ENCODE data around the gene MAMSTR. TPM values are rescaled to one million over a fixed set of nuclear protein-coding genes. Genes with fewer than 3 reads are reported as not detected.

The MAMSTR gene
- total and polyA plus RNA-seq, 8 donors, result 0.46 to 3.6 (median 1.5) TPM; not detected in 3

DNA sequence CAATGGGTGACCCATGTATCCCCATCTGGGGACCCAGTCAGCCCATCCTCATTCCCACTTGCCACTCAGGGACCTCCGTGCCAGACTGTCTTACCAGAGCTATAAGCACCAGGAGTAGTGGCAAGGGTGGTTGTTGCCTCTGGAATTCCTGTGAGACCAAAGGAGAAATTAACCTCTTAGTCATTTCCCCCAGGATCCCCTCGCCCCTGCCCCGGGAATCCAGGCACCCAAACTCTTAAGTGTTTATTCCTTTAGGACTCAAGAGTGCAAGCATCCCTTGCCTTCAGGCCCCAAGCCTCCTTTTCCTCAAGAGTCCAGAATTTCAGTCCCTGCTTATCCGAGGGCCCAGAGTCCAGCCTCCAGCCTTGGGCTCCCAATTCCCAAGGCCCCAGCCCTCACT, 55.9 kb downstream of the MAMSTR start:
- no peak for TF ChIP-seq CTCF (IDR thresholded peaks at IDR 0.05)
- TF ChIP-seq POLR2AphosphoS5 (IDR thresholded peaks at IDR 0.05), result no peak
- no peak for TF ChIP-seq POLR2A (IDR thresholded peaks at IDR 0.05)
- TF ChIP-seq EP300 (IDR thresholded peaks at IDR 0.05), result no peak
- H3K4me3 ChIP-seq, result no peak overlapping the region
- intact Hi-C loops (cut with DNase I; ENCODE audit: low total_unique reads), result no loop called here

More for the DNA sequence above, 55.9 kb downstream of the MAMSTR start:
- Histone ChIP-seq H3K27me3 (no peaks in the 10 kb centered on the region), H3K27ac (no peak overlapping the region), H3K4me1 (peaks cover 0 to 18% (median 6%) of the 10 kb centered on the region in 4 donors), H3K9me3 (no peaks in the 10 kb centered on the region), H3K36me3 (no peaks in the 10 kb centered on the region)
- WGBS, 5 donors, result 89 to 99% (median 94%) methylated on average over 4 of the region's 4 CpGs
- DNase-seq, result no peak

Other genes starting within 250 kb of the MAMSTR start
- 10 to 100 TPM in 1 of 5 donors, 1 to 10 TPM in 1, under 1 TPM in 2, not detected in 1; 0.45 to 23.5 (median 1.1) TPM for gene LMTK3, start 207.9 kb downstream of the MAMSTR start, total RNA-seq
- gene LMTK3, start 207.9 kb downstream of the MAMSTR start, polyA plus RNA-seq, result 1 to 10 TPM; 1.1 to 3.5 (median 2.8) TPM
- gene SULT2B1, start 167.6 kb downstream of the MAMSTR start, total RNA-seq, result 1 to 10 TPM in 2 of 5 donors, not detected in 3; 2.6 to 3.1 TPM
- 10 to 100 TPM in 1 of 3 donors, 1 to 10 TPM in 2; 2.0 to 46.8 (median 5.0) TPM for gene SULT2B1, start 167.6 kb downstream of the MAMSTR start, polyA plus RNA-seq
- not detected for gene SPACA4, start 113.0 kb downstream of the MAMSTR start, total RNA-seq
- gene SPACA4, start 113.0 kb downstream of the MAMSTR start, polyA plus RNA-seq, result not detected
- 100 to 1,000 TPM in 2 of 5 donors, 10 to 100 TPM in 3; 17.5 to 275 (median 56.0) TPM for gene FAM83E, start 104.6 kb downstream of the MAMSTR start, total RNA-seq
- 10 to 100 TPM; 13.3 to 62.5 (median 15.4) TPM for gene FAM83E, start 104.6 kb downstream of the MAMSTR start, polyA plus RNA-seq
- gene RPL18, start 100.5 kb downstream of the MAMSTR start, total RNA-seq, result 1,000 to 10,000 TPM; 1,272 to 3,316 (median 1,768) TPM
- gene RPL18, start 100.5 kb downstream of the MAMSTR start, polyA plus RNA-seq, result 1,000 to 10,000 TPM; 2,771 to 3,739 (median 3,620) TPM
- gene SPHK2, start 100.2 kb downstream of the MAMSTR start, total RNA-seq, result 100 to 1,000 TPM in 1 of 5 donors, 10 to 100 TPM in 4; 10.6 to 156 (median 19.2) TPM
- gene SPHK2, start 100.2 kb downstream of the MAMSTR start, polyA plus RNA-seq, result 10 to 100 TPM in 2 of 3 donors, 1 to 10 TPM in 1; 9.4 to 20.5 (median 19.9) TPM
- 10 to 100 TPM in 1 of 5 donors, 1 to 10 TPM in 3, not detected in 1; 7.2 to 21.7 (median 9.7) TPM for gene DBP, start 82.3 kb downstream of the MAMSTR start, total RNA-seq
- 10 to 100 TPM in 1 of 3 donors, 1 to 10 TPM in 2; 4.2 to 29.0 (median 9.2) TPM for gene DBP, start 82.3 kb downstream of the MAMSTR start, polyA plus RNA-seq
- 10 to 100 TPM in 2 of 5 donors, 1 to 10 TPM in 2, not detected in 1; 1.8 to 33.0 (median 18.1) TPM for gene CA11, start 73.5 kb downstream of the MAMSTR start, total RNA-seq
- gene CA11, start 73.5 kb downstream of the MAMSTR start, polyA plus RNA-seq, result 10 to 100 TPM; 15.7 to 17.7 (median 15.8) TPM
- not detected for gene NTN5, start 46.7 kb downstream of the MAMSTR start, total RNA-seq
- 1 to 10 TPM in 1 of 3 donors, not detected in 2; 1.3 TPM for gene NTN5, start 46.7 kb downstream of the MAMSTR start, polyA plus RNA-seq
- gene FUT2, start 23.8 kb downstream of the MAMSTR start, total RNA-seq, result 10 to 100 TPM; 23.2 to 42.0 (median 33.2) TPM
- gene FUT2, start 23.8 kb downstream of the MAMSTR start, polyA plus RNA-seq, result 10 to 100 TPM; 22.7 to 76.8 (median 25.8) TPM
- gene RASIP1, start 20.9 kb upstream of the MAMSTR start, total RNA-seq, result 10 to 100 TPM in 1 of 5 donors, 1 to 10 TPM in 4; 4.7 to 26.8 (median 8.8) TPM
- gene RASIP1, start 20.9 kb upstream of the MAMSTR start, polyA plus RNA-seq, result 10 to 100 TPM; 11.1 to 44.9 (median 29.3) TPM
- gene IZUMO1, start 27.2 kb upstream of the MAMSTR start, total RNA-seq, result 10 to 100 TPM in 2 of 5 donors, under 1 TPM in 1, not detected in 2; 0.73 to 14.3 (median 10.7) TPM
- gene IZUMO1, start 27.2 kb upstream of the MAMSTR start, polyA plus RNA-seq, result 1 to 10 TPM in 1 of 3 donors, under 1 TPM in 1, not detected in 1; 0.62 to 4.0 TPM
- 10 to 100 TPM in 2 of 5 donors, 1 to 10 TPM in 2, not detected in 1; 7.0 to 54.5 (median 11.1) TPM for gene FUT1, start 32.9 kb upstream of the MAMSTR start, total RNA-seq
- 1 to 10 TPM; 7.2 to 7.5 (median 7.2) TPM for gene FUT1, start 32.9 kb upstream of the MAMSTR start, polyA plus RNA-seq
- not detected for gene FGF21, start 35.8 kb upstream of the MAMSTR start, total RNA-seq
- gene FGF21, start 35.8 kb upstream of the MAMSTR start, polyA plus RNA-seq, result not detected
- gene BCAT2, start 91.3 kb upstream of the MAMSTR start, total RNA-seq, result 100 to 1,000 TPM in 1 of 5 donors, 10 to 100 TPM in 4; 22.0 to 320 (median 23.9) TPM
- 10 to 100 TPM; 65.8 to 74.5 (median 68.5) TPM for gene BCAT2, start 91.3 kb upstream of the MAMSTR start, polyA plus RNA-seq
- 10 to 100 TPM in 2 of 5 donors, 1 to 10 TPM in 2, not detected in 1; 2.8 to 41.4 (median 17.3) TPM for gene HSD17B14, start 116.8 kb upstream of the MAMSTR start, total RNA-seq
- gene HSD17B14, start 116.8 kb upstream of the MAMSTR start, polyA plus RNA-seq, result 1 to 10 TPM; 5.4 to 9.8 (median 9.4) TPM
- 10 to 100 TPM in 2 of 5 donors, 1 to 10 TPM in 3; 1.7 to 35.6 (median 4.8) TPM for gene PLEKHA4, start 148.9 kb upstream of the MAMSTR start, total RNA-seq
- gene PLEKHA4, start 148.9 kb upstream of the MAMSTR start, polyA plus RNA-seq, result 10 to 100 TPM; 30.1 to 85.0 (median 75.3) TPM
- 100 to 1,000 TPM in 1 of 5 donors, 10 to 100 TPM in 4; 14.6 to 107 (median 35.1) TPM for gene PPP1R15A, start 152.7 kb upstream of the MAMSTR start, total RNA-seq
- gene PPP1R15A, start 152.7 kb upstream of the MAMSTR start, polyA plus RNA-seq, result 10 to 100 TPM; 34.6 to 59.8 (median 37.1) TPM
- gene TULP2, start 179.0 kb upstream of the MAMSTR start, total RNA-seq, result 1 to 10 TPM in 2 of 5 donors, not detected in 3; 1.2 to 1.3 TPM
- gene TULP2, start 179.0 kb upstream of the MAMSTR start, polyA plus RNA-seq, result not detected
- 100 to 1,000 TPM; 117 to 503 (median 135) TPM for gene NUCB1, start 180.6 kb upstream of the MAMSTR start, total RNA-seq
- gene NUCB1, start 180.6 kb upstream of the MAMSTR start, polyA plus RNA-seq, result 100 to 1,000 TPM in 1 of 3 donors, 10 to 100 TPM in 2; 68.9 to 118 (median 91.5) TPM
- under 1 TPM in 1 of 5 donors, not detected in 4; 0.89 TPM for gene DHDH, start 214.0 kb upstream of the MAMSTR start, total RNA-seq
- 1 to 10 TPM in 1 of 3 donors, under 1 TPM in 1, not detected in 1; 0.93 to 1.2 TPM for gene DHDH, start 214.0 kb upstream of the MAMSTR start, polyA plus RNA-seq
- gene BAX, start 235.2 kb upstream of the MAMSTR start, total RNA-seq, result 100 to 1,000 TPM in 1 of 5 donors, 10 to 100 TPM in 4; 12.1 to 121 (median 20.2) TPM
- gene BAX, start 235.2 kb upstream of the MAMSTR start, polyA plus RNA-seq, result 10 to 100 TPM; 61.6 to 85.3 (median 77.6) TPM
- 1,000 to 10,000 TPM; 1,292 to 4,272 (median 3,457) TPM for gene FTL, start 245.6 kb upstream of the MAMSTR start, total RNA-seq
- 1,000 to 10,000 TPM; 3,915 to 8,824 (median 7,571) TPM for gene FTL, start 245.6 kb upstream of the MAMSTR start, polyA plus RNA-seq

Data from stomach (tissue), 9 donors.